ENCODE data around the gene HMGXB3. TPM values are rescaled to one million over a fixed set of nuclear protein-coding genes. Genes with fewer than 3 reads are reported as not detected.

The HMGXB3 gene
- total RNA-seq, 4 donors from 2014 or later: 31.6 to 63.8 (median 37.9) TPM

DNA sequence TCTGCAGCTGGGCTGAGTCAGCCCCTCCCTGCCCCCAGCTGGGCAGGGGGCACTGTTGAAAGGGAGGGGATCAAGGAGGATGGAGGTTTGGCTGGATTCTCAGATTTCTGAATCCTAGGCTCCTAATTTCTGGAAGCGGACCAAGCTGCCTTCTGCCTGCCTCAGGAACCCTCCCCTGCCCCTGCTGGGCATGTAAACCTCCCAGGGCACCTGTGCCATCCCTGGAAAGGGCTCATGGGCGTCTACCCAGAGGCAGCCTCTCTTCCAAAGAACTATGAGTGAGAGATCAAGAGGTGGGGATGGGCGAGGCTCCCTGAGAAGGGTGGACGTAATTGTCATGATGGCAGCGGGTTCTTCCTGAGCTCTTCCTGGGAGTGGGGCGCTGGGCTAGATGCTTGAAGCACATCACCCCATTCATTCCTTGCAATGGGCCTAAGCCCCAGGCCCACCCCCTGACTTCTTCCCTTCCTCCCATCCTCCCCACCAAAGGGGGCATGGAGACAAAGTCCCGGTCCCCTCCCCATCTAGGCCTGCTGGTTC, 64.2 kb downstream of the HMGXB3 start:
- TF ChIP-seq, protein P1, sequence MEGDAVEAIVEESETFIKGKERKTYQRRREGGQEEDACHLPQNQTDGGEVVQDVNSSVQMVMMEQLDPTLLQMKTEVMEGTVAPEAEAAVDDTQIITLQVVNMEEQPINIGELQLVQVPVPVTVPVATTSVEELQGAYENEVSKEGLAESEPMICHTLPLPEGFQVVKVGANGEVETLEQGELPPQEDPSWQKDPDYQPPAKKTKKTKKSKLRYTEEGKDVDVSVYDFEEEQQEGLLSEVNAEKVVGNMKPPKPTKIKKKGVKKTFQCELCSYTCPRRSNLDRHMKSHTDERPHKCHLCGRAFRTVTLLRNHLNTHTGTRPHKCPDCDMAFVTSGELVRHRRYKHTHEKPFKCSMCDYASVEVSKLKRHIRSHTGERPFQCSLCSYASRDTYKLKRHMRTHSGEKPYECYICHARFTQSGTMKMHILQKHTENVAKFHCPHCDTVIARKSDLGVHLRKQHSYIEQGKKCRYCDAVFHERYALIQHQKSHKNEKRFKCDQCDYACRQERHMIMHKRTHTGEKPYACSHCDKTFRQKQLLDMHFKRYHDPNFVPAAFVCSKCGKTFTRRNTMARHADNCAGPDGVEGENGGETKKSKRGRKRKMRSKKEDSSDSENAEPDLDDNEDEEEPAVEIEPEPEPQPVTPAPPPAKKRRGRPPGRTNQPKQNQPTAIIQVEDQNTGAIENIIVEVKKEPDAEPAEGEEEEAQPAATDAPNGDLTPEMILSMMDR (IDR thresholded peaks at IDR 0.05): no peak
- DNase-seq (ENCODE audit: low spot score) (no peak), ATAC-seq (ENCODE audit: low FRiP score) (no peak)

- TF ChIP-seq, protein P1 (IDR thresholded peaks at IDR 0.05): no peak
- ATAC-seq (ENCODE audit: low FRiP score) (no peak), DNase-seq (ENCODE audit: low spot score) (no peak)
Measured at GRCh38 chr5:150065346-150065745, 64.8 kb downstream of the HMGXB3 start.

DNA sequence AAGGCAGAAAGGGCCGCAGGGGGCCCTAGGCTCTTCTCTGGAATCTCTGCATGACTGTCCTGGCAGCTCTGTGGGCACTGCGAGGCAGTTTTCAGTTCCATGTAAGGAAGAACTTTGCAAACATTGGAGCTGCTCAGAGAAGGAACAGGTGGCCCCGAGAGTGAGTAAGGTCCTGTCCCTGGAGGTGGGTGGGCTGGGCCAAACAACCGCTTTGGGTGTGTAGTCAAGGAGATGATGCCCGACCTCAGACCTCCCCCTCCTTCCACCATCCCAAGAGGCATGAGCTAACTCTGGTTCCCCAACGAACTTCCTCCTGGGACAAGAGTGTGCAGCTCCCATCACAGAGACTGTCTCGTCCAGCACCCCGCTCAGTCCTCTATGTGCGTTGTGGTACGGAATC, 65.3 kb downstream of the HMGXB3 start:
- TF ChIP-seq, protein P1 (IDR thresholded peaks at IDR 0.05): no peak
- no peak for ATAC-seq (ENCODE audit: low FRiP score)
- DNase-seq (ENCODE audit: low spot score): no peak

DNA sequence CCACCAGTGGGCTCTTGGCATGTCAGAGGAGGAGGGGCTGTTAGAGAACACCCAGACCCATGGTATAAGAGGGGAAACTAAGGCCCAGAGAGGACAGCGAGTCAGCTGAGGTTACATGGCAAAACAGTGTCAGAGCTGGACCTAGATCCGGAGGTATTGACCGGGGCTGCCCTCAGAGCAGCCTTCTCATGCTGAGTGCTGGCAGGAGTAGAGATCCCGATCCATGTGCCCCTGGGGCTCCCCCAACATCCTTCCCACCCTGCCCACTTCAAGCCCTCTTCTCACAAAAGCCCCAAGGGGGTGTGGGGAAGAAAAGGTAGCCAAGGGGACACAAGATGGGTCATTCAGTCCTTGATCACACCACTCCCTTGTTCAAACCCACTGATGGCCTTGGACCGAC, 65.9 kb downstream of the HMGXB3 start:
- ATAC-seq (ENCODE audit: low FRiP score): no peak
- TF ChIP-seq, protein P1 (IDR thresholded peaks at IDR 0.05): no peak
- no peak for DNase-seq (ENCODE audit: low spot score)

DNA sequence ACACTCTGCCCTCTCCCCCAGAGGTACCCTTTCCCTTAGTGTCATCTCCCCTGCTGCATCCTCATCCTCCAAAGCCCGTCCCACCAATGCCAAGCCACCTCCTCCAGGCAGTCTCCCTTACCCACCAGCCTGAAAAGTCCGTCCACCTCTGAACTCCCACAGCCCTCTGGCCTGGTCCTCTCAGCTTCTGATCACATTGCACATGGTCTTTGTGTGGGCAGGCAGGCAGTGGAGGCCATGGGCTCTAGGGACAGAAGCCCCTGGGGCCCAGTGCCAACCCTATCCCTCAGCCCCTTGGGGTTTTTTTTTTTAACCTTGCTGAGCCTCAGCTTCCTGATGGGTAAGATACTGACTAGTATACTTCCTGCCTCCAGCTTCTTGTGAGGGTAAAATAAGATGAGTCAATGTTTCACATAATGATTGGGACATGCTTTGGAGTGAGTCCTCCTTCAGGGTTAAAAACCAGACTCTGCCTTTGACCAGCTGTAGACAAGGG, 66.4 kb downstream of the HMGXB3 start:
- DNase-seq (ENCODE audit: low spot score) (no peak), ATAC-seq (ENCODE audit: low FRiP score) (no peak)
- TF ChIP-seq, protein P1 (IDR thresholded peaks at IDR 0.05): no peak

DNA sequence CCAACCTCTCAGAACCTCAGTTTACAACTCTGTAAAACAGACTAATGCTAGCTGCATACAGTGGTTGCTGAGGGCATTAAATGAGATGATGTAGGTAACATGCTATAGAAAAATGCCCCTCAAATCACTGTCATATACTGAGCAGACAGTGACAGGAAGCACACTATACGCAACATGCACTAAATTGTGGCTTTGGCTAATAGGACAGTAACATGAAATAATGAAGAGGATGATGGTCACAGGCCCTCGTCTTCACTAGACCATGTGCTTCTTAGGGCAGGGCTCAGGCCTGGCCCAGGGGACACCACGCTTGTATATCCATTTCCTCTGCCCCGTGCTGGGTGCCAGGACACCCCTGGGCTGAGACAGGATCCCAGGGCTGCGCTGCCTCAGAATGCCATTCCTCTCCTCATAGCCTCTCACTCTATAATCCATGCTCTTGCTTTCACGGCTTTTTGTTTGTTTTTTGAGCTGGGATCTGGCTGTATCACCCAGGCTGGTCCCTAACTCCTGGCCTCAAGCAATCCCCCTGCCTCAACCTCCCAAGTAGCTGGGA, 66.9 kb downstream of the HMGXB3 start:
- ATAC-seq (ENCODE audit: low FRiP score) (no peak), DNase-seq (ENCODE audit: low spot score) (no peak)
- TF ChIP-seq, protein P1 (IDR thresholded peaks at IDR 0.05): no peak

DNA sequence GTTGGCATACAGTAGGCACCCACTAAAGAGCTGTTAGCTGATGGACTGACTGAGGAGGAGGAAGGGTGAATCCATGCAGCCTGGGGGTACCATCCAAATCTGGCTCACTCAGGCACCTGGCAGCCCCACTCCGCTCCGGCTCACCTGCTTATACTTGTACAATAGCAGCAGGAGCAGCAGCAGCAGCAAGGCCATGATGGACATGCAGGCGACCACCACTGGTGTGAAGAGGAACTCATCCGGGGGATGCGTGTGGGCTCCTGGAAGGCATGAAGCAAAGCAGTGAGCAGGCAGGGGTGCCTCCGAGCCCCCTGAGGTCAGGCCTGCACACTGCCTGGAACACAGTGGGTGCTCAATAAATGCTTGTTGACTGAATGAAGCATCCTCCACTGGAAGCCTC, 67.5 kb downstream of the HMGXB3 start:
- TF ChIP-seq, protein P1 (IDR thresholded peaks at IDR 0.05): no peak
- DNase-seq (ENCODE audit: low spot score): no peak
- ATAC-seq (ENCODE audit: low FRiP score): no peak

Data from omental fat pad (tissue), 4 donors.